Breast epithelium (tissue), 4 donors: ENCODE measurements around the gene LIPG. TPM values are rescaled to one million over a fixed set of nuclear protein-coding genes. Genes with fewer than 3 reads are reported as not detected.

Experiments
- DNase-seq, 2 donors: peaks; one replicate each; pipeline ENCODE4 v3.0.0-alpha.2; 2019; ENCODE audit warnings: low spot score in 2 of 2
- H3K27ac ChIP-seq, 2 donors: fragments of 200-600 bp; sonication (generic) in 1 of 2; one replicate each; pipeline ENCODE4 v1.5.1; 2016 to 2019; ENCODE audit warnings: mild to moderate bottlenecking in 1 of 2
- H3K27me3 ChIP-seq, 2 donors: fragments of 200-600 bp; sonication (generic) in 1 of 2; one replicate each; pipeline versions ENCODE4 v1.5.1 to v1.6.0; 2017 to 2019; ENCODE audit warnings: control low read depth in 1 of 2, mild to moderate bottlenecking in 1 of 2
- H3K36me3 ChIP-seq: fragments of 200-600 bp; one replicate; pipeline ENCODE4 v1.5.1; 2019
- H3K4me1 ChIP-seq, 2 donors: fragments of 200-600 bp; sonication (generic); one replicate each; pipeline ENCODE4 v1.5.1; 2016 to 2019; ENCODE audit warnings: control low read depth in 1 of 2
- H3K4me3 ChIP-seq, 3 donors: fragments of 200-600 bp; sonication (generic); 1 replicate in 2 of 3; 2 replicates in 1 of 3; pipeline ENCODE4 v1.5.1; 2016 to 2019; ENCODE audit warnings: mild to moderate bottlenecking in 3 of 3, moderate library complexity in 2 of 3
- H3K9me3 ChIP-seq, 2 donors: fragments of 200-600 bp; sonication (generic) in 1 of 2; one replicate each; pipeline ENCODE4 v1.5.1; 2016 to 2019; ENCODE audit warnings: control low read depth in 1 of 2
- POLR2A ChIP-seq: fragments of 450-650 bp; IDR thresholded peaks from one replicate; pipeline ENCODE4 v1.6.1; 2016; ENCODE audit warnings: antibody characterized with exemption, mild to moderate bottlenecking, moderate library complexity
- POLR2AphosphoS5 ChIP-seq, 3 donors: sonication (generic); formaldehyde crosslinking; IDR thresholded peaks; one replicate each; pipeline ENCODE4 v1.6.1; 2017; ENCODE audit warnings: antibody characterized with exemption in 3 of 3
- intact Hi-C: fragments of 100-400 bp; cut with DNase I; formaldehyde crosslinking; loops from one replicate; pipeline ENCODE4 v1.15.1; 2023; ENCODE audit warnings: low total_unique reads
- total RNA-seq, 3 donors: library from RNA; depleted of rRNA; stranded (reverse); fragments of >200 nt; gene quantifications; one replicate each; pipeline ENCODE4 v1.1.0, GENCODE V29; 2016
- TF ChIP-seq, protein P1 (sequence below), 3 donors: fragments of 450-650 bp; IDR thresholded peaks; one replicate each; pipeline ENCODE4 v1.5.1; 2016 to 2017; ENCODE audit warnings: antibody characterized with exemption in 3 of 3, mild to moderate bottlenecking in 3 of 3, moderate library complexity in 3 of 3

The LIPG gene
- total RNA-seq, 3 donors from 2014 or later: 0.16 to 1.6 (median 0.44) TPM

DNA sequence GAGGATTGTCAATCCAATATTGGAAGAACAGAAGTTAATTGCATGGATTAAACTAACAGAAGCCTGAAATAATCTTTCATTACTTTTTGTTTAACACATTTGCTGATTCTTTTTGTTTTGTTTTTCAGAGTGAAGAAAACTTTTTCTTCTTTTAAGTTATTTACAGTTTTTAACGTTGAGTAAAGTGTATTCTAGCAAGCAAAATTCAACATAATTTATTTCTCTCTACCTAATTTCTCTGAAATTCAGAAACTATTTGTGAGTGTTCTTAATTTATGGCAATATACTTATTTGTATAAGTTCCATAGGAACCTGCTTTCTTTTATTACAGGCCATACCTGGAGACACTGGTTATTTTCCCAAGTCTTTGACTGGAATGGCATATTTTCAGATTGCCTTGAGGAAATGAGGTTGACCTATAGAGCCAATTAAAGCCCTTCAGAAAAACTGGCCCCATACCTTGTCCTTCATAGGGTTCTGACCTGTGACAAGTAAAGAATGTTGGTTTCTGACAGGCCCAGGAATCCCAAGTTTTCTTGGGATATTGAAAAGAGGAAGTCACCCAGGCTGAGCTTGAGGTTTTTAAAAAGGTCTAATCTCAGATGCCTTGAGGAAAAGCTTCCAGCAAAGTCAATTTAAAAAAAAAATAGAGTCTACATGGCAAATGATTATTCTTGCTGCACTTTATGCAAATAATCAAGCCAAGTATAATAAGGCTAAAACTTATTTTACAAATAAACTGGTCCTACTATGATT lies 26.8 kb upstream of the LIPG start:
- no peaks in the 10 kb centered on the region for H3K36me3 ChIP-seq
- no peak overlapping the region for H3K4me3 ChIP-seq
- TF ChIP-seq POLR2AphosphoS5 (IDR thresholded peaks at IDR 0.05) (no peak), POLR2A (no peak)
- TF ChIP-seq, protein P1, sequence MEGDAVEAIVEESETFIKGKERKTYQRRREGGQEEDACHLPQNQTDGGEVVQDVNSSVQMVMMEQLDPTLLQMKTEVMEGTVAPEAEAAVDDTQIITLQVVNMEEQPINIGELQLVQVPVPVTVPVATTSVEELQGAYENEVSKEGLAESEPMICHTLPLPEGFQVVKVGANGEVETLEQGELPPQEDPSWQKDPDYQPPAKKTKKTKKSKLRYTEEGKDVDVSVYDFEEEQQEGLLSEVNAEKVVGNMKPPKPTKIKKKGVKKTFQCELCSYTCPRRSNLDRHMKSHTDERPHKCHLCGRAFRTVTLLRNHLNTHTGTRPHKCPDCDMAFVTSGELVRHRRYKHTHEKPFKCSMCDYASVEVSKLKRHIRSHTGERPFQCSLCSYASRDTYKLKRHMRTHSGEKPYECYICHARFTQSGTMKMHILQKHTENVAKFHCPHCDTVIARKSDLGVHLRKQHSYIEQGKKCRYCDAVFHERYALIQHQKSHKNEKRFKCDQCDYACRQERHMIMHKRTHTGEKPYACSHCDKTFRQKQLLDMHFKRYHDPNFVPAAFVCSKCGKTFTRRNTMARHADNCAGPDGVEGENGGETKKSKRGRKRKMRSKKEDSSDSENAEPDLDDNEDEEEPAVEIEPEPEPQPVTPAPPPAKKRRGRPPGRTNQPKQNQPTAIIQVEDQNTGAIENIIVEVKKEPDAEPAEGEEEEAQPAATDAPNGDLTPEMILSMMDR (IDR thresholded peaks at IDR 0.05): no peak
- H3K4me1 ChIP-seq: no peaks in the 10 kb centered on the region
- no peak overlapping the region for H3K27ac ChIP-seq
- intact Hi-C loops: no loop called here
- H3K9me3 ChIP-seq: no peaks in the 10 kb centered on the region
- DNase-seq: no peak
- H3K27me3 ChIP-seq: no peaks in the 10 kb centered on the region

DNA sequence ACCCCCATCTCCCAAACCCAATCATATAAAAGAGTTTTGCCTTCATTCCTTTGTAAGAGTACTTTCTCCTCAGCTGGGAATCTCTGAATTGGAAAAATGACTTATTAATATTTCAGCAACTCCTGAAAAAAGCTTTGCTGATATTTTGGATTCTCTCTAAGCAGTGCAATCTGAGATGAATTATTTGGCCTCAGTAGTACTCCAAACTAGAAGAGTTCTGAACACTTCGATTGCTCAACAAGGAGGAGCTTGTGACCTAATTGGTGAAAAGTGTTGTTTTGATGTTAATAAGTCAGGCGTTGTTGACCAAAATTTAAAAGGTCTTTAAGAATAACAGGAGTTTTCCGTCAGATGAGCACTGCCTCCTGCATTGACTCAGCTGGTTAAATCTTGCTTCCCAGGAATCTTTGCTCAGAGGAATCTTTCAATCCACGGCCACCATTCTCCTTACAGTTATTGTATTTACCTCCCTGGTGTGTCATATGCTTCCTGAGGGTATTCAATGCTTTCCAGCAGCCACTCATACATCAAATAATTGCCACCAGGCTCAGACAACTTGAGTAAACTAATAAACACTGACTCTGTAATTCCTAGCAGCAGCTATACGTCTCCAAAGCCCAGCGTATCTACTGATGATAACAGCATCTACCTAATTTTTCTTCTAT lies 24.5 kb upstream of the LIPG start:
- no peak for TF ChIP-seq POLR2A
- TF ChIP-seq, protein P1 (IDR thresholded peaks at IDR 0.05): no peak
- no peak for TF ChIP-seq POLR2AphosphoS5 (IDR thresholded peaks at IDR 0.05)
- Histone ChIP-seq H3K4me3 (no peak overlapping the region), H3K9me3 (no peaks in the 10 kb centered on the region), H3K36me3 (no peaks in the 10 kb centered on the region), H3K27ac (no peak overlapping the region), H3K4me1 (no peaks in the 10 kb centered on the region), H3K27me3 (no peaks in the 10 kb centered on the region)
- DNase-seq: no peak
- intact Hi-C loops: no loop called here

DNA sequence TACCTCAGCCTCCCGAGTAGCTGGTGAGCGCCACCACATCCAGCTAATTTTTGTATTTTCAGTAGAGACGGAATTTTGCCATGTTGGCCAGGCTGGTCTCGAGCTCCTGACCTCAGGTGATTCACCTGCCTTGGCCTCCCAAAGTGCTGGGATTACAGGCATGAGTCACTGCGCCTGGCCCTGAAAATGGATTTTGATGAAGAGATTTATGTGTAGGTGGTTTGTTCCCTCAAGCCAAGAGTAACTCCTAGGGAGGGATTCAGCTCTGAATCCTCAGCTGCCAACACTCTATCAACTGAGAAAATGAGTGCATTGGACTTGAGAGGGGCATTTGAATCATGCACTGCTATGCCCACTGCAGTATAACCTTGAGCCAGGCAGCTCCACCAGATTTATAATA lies 17.5 kb upstream of the LIPG start:
- no peak overlapping the region for H3K27ac ChIP-seq
- H3K9me3 ChIP-seq: no peaks in the 10 kb centered on the region
- no peaks in the 10 kb centered on the region for H3K36me3 ChIP-seq
- intact Hi-C loops: no loop called here
- H3K4me3 ChIP-seq: no peak overlapping the region
- TF ChIP-seq POLR2A (no peak), POLR2AphosphoS5 (IDR thresholded peaks at IDR 0.05) (no peak)
- TF ChIP-seq, protein P1 (IDR thresholded peaks at IDR 0.05): no peak
- no peaks in the 10 kb centered on the region for H3K27me3 ChIP-seq
- no peaks in the 10 kb centered on the region for H3K4me1 ChIP-seq
- no peak for DNase-seq

DNA sequence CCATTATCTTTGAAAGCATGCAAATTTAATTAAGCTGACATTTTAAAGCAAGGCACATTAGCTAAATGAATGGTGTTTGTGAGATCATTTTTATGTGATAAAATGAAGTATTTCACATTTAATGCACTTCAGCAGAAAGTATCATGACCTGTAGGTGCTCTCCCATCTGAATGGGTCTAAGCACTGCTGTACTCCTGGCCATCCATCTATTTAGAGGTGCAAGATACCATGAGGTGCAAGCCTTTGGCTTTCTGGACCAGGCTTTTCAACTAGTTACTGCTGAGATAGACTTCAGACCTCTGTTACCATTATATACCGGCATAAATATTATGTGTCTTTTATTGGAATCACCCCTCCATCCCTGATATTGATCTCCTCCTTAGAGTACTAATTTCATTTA lies 15.6 kb upstream of the LIPG start:
- TF ChIP-seq, protein P1 (IDR thresholded peaks at IDR 0.05): no peak
- TF ChIP-seq POLR2A (no peak), POLR2AphosphoS5 (IDR thresholded peaks at IDR 0.05) (no peak)
- Histone ChIP-seq H3K36me3 (no peaks in the 10 kb centered on the region), H3K9me3 (no peaks in the 10 kb centered on the region), H3K27me3 (no peaks in the 10 kb centered on the region), H3K27ac (no peak overlapping the region), H3K4me3 (no peak overlapping the region), H3K4me1 (no peaks in the 10 kb centered on the region)
- no peak for DNase-seq
- intact Hi-C loops: no loop called here

DNA sequence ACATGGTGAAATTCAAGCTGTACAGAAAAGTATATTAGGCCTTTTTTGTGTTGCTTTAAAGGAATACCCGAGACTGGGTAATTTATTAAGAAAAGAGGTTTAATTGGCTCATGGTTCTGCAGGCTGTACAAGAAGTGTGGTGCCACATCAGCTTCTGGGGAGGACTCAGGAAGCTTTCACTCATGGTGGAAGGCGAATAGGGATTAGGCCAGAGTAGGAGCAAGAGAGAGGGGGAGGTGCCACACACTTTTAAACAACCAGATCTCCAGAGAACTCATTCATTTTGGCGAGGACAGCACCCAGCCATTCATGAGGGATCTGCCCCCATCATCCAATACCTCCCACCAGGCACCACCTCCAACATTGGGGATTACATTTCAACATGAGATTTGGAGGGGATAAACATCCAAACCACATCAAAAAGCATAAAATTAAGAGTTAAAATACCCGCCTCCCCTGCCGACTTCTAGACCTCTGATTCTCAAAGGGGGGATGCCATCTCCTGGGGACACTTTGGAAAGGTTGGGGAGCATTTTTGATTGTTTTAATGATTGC lies 15.1 kb upstream of the LIPG start:
- no peak for DNase-seq
- TF ChIP-seq, protein P1 (IDR thresholded peaks at IDR 0.05): no peak
- no peak for TF ChIP-seq POLR2AphosphoS5 (IDR thresholded peaks at IDR 0.05)
- TF ChIP-seq POLR2A: no peak
- H3K36me3 ChIP-seq: no peaks in the 10 kb centered on the region

More for the DNA sequence above, 15.1 kb upstream of the LIPG start:
- Histone ChIP-seq H3K27ac (no peak overlapping the region), H3K27me3 (no peaks in the 10 kb centered on the region), H3K9me3 (no peaks in the 10 kb centered on the region), H3K4me1 (no peaks in the 10 kb centered on the region), H3K4me3 (no peak overlapping the region)
- intact Hi-C loops: no loop called here
